Central memory CD8-positive, alpha-beta T cell (primary cell): Measurements from ENCODE around the gene SYMPK.
A peak's percentile ranks its signal among the peaks of the same experiment; 100 is the strongest.

Source experiments
- ATAC-seq: fragments of 150-1000 bp; cut with Tn5 transposase; replicated peaks from 2 replicates; pipeline ENCODE4 v1.10.0; 2022; ENCODE audit warnings: mild to moderate bottlenecking, moderate FRiP score, moderate number of reproducible peaks; ENCODE audit not compliant: poor library complexity, severe bottlenecking; ENCODE audit errors: extremely low read depth
- DNase-seq, 2 donors: peaks; one replicate each; pipeline ENCODE4 v3.0.0; 2021; ENCODE audit warnings: low spot score in 2 of 2
- H3K27ac Mint-ChIP-seq: one replicate; pipeline ENCODE4 v1.8.0; 2022; ENCODE audit warnings: low read depth, mild to moderate bottlenecking, moderate library complexity, mixed read lengths
- H3K27me3 Mint-ChIP-seq: one replicate; pipeline ENCODE4 v1.8.0; 2022; ENCODE audit warnings: mixed read lengths
- H3K36me3 Mint-ChIP-seq: one replicate; pipeline ENCODE4 v1.8.0; 2022; ENCODE audit warnings: mild to moderate bottlenecking, moderate library complexity, mixed read lengths; ENCODE audit not compliant: insufficient read depth
- H3K4me1 Mint-ChIP-seq: one replicate; pipeline ENCODE4 v1.8.0; 2022; ENCODE audit warnings: mixed read lengths
- H3K4me3 Mint-ChIP-seq: one replicate; pipeline ENCODE4 v1.8.0; 2022; ENCODE audit warnings: mild to moderate bottlenecking, moderate library complexity, mixed read lengths
- H3K9me3 Mint-ChIP-seq: one replicate; pipeline ENCODE4 v1.8.0; 2022; ENCODE audit warnings: mixed read lengths

SYMPK gene

DNA sequence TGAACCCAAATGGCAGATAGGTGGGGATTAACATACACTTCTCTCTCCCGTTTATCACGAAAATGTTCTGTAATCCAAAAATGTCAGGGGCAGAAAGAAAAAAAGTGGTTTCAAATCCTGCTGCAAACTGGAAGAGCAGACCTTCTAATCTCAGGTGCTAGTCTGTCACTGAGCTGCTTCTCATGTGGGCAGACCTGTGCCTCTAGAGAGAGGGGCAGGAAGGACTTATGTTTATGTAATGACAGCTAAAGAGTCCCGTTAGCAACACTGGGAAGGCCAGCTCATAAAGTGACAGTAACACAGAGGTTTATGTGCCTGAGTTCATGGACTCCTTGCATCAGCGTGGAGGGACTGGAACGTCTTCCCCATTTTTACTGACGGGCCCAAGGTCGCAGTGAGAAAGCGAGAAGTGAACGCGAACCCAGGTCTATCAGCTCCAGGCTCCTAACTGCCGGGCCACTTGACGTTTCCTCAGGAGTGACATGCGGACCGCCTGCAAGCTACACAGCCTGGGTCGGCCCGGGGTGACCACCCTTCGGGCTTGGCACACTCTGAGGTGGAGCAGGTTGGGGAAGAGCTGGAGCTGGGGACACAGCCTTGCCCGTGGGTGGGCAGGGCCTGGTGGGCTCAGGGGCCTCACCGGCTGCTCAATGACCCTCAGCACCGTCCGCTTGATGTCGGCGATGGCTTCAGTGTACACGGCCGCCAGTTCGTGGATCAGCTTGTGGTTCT lies 38.2 kb downstream of the SYMPK start:
- Mint-ChIP-seq H3K27ac (no peak overlapping the region), H3K36me3 (peaks cover 24% of the 10 kb centered on the region)
- ATAC-seq, result no peak

DNA sequence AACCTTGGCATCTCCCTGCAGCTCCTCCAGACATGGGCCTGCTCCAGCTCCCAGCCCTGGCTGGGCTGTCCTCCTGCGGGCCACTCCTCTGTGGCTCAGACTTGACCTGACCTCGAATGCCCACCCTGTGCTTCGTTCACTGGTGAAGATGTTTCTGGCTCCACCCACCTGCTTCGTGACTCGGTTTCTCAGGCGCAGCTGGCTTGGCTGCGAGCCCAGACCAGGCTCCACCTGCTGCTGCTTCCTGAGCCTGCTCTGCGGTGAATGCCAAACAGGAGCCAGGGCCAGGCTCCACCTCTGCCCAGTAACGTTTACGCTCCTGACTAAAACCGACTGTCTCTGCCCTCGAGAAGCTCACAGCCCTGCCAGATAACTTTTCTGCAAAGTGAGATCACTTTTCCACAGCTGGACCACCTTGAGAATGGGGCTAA lies 38.9 kb downstream of the SYMPK start:
- Mint-ChIP-seq H3K36me3 (peaks cover 19% of the 10 kb centered on the region), H3K9me3 (no peaks in the 10 kb centered on the region), H3K4me1 (peaks cover 5% of the 10 kb centered on the region), H3K27ac (no peak overlapping the region), H3K27me3 (no peaks in the 10 kb centered on the region), H3K4me3 (no peak overlapping the region)
- ATAC-seq, result no peak
- DNase-seq, result no peak

More for the DNA sequence above, 38.2 kb downstream of the SYMPK start:
- Mint-ChIP-seq H3K9me3 (no peaks in the 10 kb centered on the region), H3K27me3 (no peaks in the 10 kb centered on the region), H3K4me3 (no peak overlapping the region), H3K4me1 (peaks cover 5% of the 10 kb centered on the region)
- no peak for DNase-seq

GRCh38 chr19:45823182-45823581 lies 39.8 kb downstream of the SYMPK start:
- H3K27ac Mint-ChIP-seq, result no peak overlapping the region
- H3K27me3 Mint-ChIP-seq, result no peaks in the 10 kb centered on the region
- peaks cover 18% of the 10 kb centered on the region for H3K36me3 Mint-ChIP-seq

DNA sequence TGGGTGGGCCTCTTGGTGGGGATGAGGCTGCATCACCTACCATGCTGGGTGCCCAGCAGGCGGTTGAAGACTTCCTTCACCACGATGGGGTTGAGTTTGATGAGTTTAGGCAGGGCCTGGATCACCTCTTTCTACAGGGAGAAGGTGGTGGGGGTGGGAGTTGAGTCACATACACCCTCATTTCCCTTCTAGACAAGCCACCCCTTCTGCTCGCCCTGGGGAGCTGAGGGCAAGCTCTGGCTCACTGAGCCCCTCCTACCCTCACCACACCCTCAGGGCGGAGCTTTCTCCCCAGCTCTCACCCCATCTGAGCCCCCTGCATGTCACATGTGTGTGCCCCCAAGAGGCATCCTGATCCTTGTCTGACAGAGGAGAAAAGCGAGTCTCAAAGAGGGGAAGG lies 40.2 kb downstream of the SYMPK start:
- Mint-ChIP-seq H3K4me3 (no peak overlapping the region), H3K27ac (no peak overlapping the region), H3K36me3 (peaks cover 15% of the 10 kb centered on the region), H3K4me1 (peaks cover 5% of the 10 kb centered on the region), H3K27me3 (no peaks in the 10 kb centered on the region), H3K9me3 (no peaks in the 10 kb centered on the region)
- ATAC-seq, result no peak
- DNase-seq, result no peak

More at GRCh38 chr19:45823182-45823581, 39.8 kb downstream of the SYMPK start:
- DNase-seq (no peak), ATAC-seq (no peak)
- H3K4me1 Mint-ChIP-seq, result peaks cover 5% of the 10 kb centered on the region
- H3K4me3 Mint-ChIP-seq, result no peak overlapping the region
- no peaks in the 10 kb centered on the region for H3K9me3 Mint-ChIP-seq

GRCh38 chr19:45821570-45821969 lies 41.4 kb downstream of the SYMPK start:
- no peak overlapping the region for H3K4me3 Mint-ChIP-seq
- H3K27ac Mint-ChIP-seq, result no peak overlapping the region
- peaks cover 5% of the 10 kb centered on the region for H3K4me1 Mint-ChIP-seq
- peaks cover 17% of the 10 kb centered on the region for H3K36me3 Mint-ChIP-seq
- DNase-seq (no peak), ATAC-seq (no peak)
- no peaks in the 10 kb centered on the region for H3K27me3 Mint-ChIP-seq
- no peaks in the 10 kb centered on the region for H3K9me3 Mint-ChIP-seq

DNA sequence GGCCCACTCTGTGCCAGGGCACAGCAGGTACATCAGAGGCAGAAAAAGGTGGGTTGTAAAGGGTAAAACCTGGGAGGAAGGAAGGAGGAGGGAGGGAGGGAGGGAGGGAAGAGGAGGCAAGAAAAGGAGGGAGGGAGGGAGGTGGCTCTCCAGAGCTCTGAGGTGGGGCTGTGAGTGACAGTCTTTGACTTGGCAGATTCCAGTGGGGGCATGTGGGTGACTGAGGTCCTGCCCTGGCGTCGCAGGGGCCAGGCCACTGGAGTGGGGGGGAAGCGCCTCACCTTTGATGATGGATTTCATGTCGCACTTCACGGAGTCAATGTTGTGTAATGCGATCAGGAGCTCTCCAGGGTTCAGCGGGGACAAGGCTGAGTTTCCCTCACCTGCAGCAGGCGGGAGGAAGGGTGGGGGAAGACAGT lies 41.8 kb downstream of the SYMPK start:
- Mint-ChIP-seq H3K9me3 (no peaks in the 10 kb centered on the region), H3K4me3 (no peak overlapping the region), H3K4me1 (peaks cover 5% of the 10 kb centered on the region), H3K36me3 (peaks cover 17% of the 10 kb centered on the region), H3K27me3 (no peaks in the 10 kb centered on the region), H3K27ac (no peak overlapping the region)
- DNase-seq (no peak), ATAC-seq (no peak)

GRCh38 chr19:45820413-45821102 lies 42.4 kb downstream of the SYMPK start:
- Mint-ChIP-seq H3K27ac (no peak overlapping the region), H3K4me3 (no peak overlapping the region), H3K4me1 (peaks cover 5% of the 10 kb centered on the region), H3K27me3 (no peaks in the 10 kb centered on the region), H3K36me3 (peaks cover 17% of the 10 kb centered on the region), H3K9me3 (no peaks in the 10 kb centered on the region)
- no peak for ATAC-seq
- no peak for DNase-seq

- H3K4me1 Mint-ChIP-seq, result peaks cover 5% of the 10 kb centered on the region
- H3K27me3 Mint-ChIP-seq, result no peaks in the 10 kb centered on the region
- DNase-seq (no peak), ATAC-seq (no peak)
- H3K9me3 Mint-ChIP-seq, result no peaks in the 10 kb centered on the region
- H3K36me3 Mint-ChIP-seq, result peaks cover 15% of the 10 kb centered on the region
- H3K27ac Mint-ChIP-seq, result no peak overlapping the region
- H3K4me3 Mint-ChIP-seq, result no peak overlapping the region
These were observed 43.2 kb downstream of the SYMPK start for GRCh38 chr19:45819769-45820168.

DNA sequence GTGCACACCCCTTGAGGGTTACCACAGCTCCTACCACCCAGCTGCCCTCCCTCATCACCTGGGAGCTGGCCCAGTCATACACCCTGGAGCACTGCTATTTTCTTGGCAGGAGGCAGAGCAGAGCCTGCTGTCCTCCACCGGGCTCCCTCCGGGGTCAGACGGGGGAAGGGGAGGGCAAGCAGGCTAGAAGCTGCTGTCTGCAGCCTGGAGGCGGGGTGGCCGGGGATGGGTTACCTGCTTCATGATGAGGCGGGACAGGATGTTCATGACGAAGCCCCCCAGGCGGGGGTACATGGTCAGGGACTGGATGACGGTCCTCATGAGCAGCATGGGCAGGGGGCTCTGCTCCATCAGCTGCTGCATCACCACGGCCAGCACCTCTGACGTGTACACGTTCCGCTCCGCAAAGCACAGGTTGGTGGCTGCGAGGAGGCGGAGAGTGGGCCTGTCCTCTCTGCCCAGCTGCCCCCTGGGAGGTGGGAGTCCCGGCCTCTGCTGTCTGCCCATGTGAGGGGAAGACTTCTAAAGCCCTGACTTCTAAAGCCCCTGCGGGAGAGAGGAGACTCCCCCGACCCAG lies 45.1 kb downstream of the SYMPK start:
- Mint-ChIP-seq H3K36me3 (peaks cover 11% of the 10 kb centered on the region), H3K27me3 (no peaks in the 10 kb centered on the region), H3K4me1 (no peaks in the 10 kb centered on the region), H3K4me3 (no peak overlapping the region), H3K9me3 (no peaks in the 10 kb centered on the region), H3K27ac (no peak overlapping the region)
- ATAC-seq, result peak; percentile 14
- no peak for DNase-seq

DNA sequence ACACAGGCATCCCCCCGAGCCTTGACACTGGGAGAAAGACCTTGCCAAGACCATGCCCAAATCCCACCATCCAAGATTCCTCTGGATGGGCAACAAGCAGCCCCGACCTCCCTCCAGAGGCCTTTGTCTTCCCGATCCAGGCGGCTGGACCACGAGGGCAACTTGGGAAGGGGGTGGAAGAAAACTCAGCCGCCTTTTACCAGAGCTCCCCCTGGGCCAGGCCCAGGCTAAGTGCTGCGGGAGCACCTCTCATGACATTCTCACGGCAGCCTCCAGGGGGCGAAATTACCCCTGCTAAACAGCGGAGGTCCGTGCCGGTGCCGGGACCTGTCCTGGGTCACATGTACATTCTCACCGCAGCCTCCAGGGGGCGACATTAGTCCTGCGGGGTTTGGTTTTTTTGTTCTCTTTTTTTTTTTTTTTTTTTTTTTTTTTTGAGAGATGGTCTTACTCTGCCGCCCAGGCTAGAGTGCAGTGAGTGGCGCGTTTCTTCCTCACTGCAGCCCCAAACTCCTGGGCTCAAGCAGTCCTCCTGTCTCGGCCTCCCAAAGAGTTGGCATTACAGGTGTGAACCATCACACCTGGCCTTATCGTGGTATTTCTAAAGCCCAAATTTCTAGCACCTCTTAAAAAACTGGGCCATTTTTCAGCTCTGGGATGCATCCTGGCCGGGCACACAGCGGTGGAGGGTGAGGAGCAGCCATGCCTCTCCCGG lies 45.8 kb downstream of the SYMPK start:
- Mint-ChIP-seq H3K4me3 (no peak overlapping the region), H3K27ac (no peak overlapping the region), H3K4me1 (no peaks in the 10 kb centered on the region), H3K27me3 (no peaks in the 10 kb centered on the region), H3K9me3 (no peaks in the 10 kb centered on the region), H3K36me3 (peaks cover 10% of the 10 kb centered on the region)
- peak; percentile 100 for ATAC-seq
- DNase-seq, result peak; percentile 93 to 97

DNA sequence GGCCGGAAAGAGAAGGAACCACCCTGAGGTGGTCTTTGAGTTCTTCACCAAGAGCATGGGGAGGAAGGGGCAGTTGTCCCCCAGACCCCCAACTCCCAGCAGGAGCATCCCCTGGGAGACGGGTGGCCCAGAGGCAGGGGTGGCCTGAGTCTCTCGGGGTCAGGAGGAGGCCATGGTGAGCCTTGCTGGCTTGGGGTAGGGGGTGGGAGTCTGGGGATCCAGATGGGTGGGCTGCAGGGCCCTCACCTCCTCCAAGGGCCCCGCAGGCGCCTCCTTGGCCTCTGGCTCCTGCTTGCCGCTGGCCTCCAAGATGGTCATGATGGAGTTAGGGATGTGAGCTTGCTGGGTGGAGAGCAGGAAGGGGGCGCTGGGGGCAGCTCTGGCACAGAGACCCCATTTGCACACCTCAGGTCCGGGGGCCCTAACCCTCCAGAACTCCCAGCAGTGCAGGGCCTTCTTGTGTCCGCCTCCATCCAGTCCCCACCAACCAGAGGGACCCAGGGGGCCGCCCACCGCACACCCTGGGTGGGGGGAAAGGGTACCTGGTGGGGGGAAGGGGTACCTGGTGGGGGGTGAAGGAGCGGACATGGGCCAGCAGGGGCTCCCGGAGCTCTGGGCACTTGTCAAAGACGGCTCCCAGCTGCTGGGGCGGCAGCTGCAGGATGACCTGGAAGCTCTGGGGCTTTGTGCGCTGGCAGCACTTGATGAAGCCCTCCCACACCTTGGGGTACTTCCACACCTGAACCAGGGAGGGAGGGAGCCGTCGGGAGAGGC lies 46.5 kb downstream of the SYMPK start:
- Mint-ChIP-seq H3K9me3 (no peaks in the 10 kb centered on the region), H3K36me3 (peaks cover 9% of the 10 kb centered on the region), H3K4me1 (no peaks in the 10 kb centered on the region), H3K27me3 (no peaks in the 10 kb centered on the region), H3K4me3 (no peak overlapping the region), H3K27ac (no peak overlapping the region)
- DNase-seq (no peak), ATAC-seq (no peak)
